ENCODE data around the gene IRGC. TPM values are rescaled to one million over a fixed set of nuclear protein-coding genes. Genes with fewer than 3 reads are reported as not detected.

IRGC gene
- total RNA-seq, 4 donors from 2014 or later, result not detected

- no peak overlapping the region for H3K4me3 ChIP-seq
- H3K4me1 ChIP-seq, result peaks cover 0 to 17% (median 3%) of the 10 kb centered on the region in 4 donors
- 41 to 47% methylated on average over 5 of the region's 5 CpGs for WGBS, 2 donors
- DNase-seq (ENCODE audit: low spot score in 2 of 2), result no peak
- no peaks in the 10 kb centered on the region for H3K9me3 ChIP-seq
- TF ChIP-seq EP300 (IDR thresholded peaks at IDR 0.05), result no peak
- TF ChIP-seq, protein P1, sequence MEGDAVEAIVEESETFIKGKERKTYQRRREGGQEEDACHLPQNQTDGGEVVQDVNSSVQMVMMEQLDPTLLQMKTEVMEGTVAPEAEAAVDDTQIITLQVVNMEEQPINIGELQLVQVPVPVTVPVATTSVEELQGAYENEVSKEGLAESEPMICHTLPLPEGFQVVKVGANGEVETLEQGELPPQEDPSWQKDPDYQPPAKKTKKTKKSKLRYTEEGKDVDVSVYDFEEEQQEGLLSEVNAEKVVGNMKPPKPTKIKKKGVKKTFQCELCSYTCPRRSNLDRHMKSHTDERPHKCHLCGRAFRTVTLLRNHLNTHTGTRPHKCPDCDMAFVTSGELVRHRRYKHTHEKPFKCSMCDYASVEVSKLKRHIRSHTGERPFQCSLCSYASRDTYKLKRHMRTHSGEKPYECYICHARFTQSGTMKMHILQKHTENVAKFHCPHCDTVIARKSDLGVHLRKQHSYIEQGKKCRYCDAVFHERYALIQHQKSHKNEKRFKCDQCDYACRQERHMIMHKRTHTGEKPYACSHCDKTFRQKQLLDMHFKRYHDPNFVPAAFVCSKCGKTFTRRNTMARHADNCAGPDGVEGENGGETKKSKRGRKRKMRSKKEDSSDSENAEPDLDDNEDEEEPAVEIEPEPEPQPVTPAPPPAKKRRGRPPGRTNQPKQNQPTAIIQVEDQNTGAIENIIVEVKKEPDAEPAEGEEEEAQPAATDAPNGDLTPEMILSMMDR (IDR thresholded peaks at IDR 0.05), result no peak
- peaks cover 0 to 90% (median 30%) of the 10 kb centered on the region in 3 donors for H3K36me3 ChIP-seq
- peak overlapping the region in 3 of 4 donors; percentile 17 to 68 (median 58) for H3K27ac ChIP-seq
- H3K27me3 ChIP-seq, result no peaks in the 10 kb centered on the region
Observed at GRCh38 chr19:43738780-43739211, 22.9 kb downstream of the IRGC start.

DNA sequence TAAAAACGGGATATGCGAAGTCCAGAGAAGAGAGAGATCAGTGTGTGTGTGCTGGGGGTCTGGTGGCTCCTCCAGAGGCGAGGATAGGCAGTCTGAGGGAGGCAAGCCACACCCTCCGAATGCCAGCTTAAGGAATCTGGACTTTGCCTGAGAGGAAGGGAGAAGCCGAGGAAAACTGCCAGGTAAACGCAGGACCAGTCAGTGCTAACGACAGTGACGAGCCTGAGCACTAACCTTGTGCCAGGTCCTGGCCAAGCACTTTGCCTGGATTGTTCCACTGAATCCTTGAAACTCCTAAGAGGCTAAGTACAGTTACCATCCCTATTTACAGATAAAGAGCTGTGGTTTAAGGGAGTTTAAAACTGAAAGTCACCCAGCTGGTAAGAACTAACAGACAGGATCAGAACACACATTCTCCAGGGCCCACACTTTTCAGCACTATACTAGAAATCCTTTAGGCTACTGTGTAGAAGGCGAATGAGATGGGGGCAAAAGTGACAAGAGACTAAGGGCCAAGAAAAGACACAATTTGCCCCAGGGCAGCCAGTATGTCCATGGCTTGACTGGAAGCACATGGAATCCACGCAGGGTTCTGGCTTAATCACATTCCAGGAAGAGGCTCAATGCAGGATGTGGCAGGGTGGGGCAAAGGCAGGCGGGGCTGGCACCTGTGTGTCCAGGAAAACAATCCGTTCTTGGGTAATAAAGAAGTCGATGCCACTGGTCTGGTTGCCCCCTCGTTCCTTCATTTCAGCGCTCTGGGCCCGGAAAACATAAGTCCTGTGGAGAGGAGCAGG, 23.8 kb downstream of the IRGC start:
- Histone ChIP-seq H3K27ac (peak overlapping the region in 2 of 4 donors; percentile 58 to 68), H3K27me3 (no peaks in the 10 kb centered on the region), H3K4me3 (no peak overlapping the region), H3K9me3 (no peaks in the 10 kb centered on the region), H3K36me3 (peaks cover 0 to 91% (median 35%) of the 10 kb centered on the region in 3 donors), H3K4me1 (peaks cover 0 to 22% (median 3%) of the 10 kb centered on the region in 4 donors)
- TF ChIP-seq EP300 (IDR thresholded peaks at IDR 0.05) (no peak), POLR2A (IDR thresholded peaks at IDR 0.05) (no peak)
- TF ChIP-seq, protein P1 (IDR thresholded peaks at IDR 0.05), result no peak
- 77 to 83% methylated on average over 16 of the region's 16 CpGs for WGBS, 2 donors
- no peak for DNase-seq (ENCODE audit: low spot score in 2 of 2)

- no peaks in the 10 kb centered on the region for H3K9me3 ChIP-seq
- 84 to 89% methylated on average over 10 of the region's 10 CpGs for WGBS, 2 donors
- TF ChIP-seq EP300 (IDR thresholded peaks at IDR 0.05), result no peak
- no peak for TF ChIP-seq POLR2A (IDR thresholded peaks at IDR 0.05)
- TF ChIP-seq, protein P1 (IDR thresholded peaks at IDR 0.05), result no peak
- no peak for DNase-seq (ENCODE audit: low spot score in 2 of 2)
- H3K27ac ChIP-seq, result no peak overlapping the region
- no peaks in the 10 kb centered on the region for H3K27me3 ChIP-seq
- peaks cover 0 to 31% (median 3%) of the 10 kb centered on the region in 4 donors for H3K4me1 ChIP-seq
- peaks cover 0 to 97% (median 39%) of the 10 kb centered on the region in 3 donors for H3K36me3 ChIP-seq
- no peak overlapping the region for H3K4me3 ChIP-seq
Observed at GRCh38 chr19:43741075-43741825, 25.4 kb downstream of the IRGC start.

DNA sequence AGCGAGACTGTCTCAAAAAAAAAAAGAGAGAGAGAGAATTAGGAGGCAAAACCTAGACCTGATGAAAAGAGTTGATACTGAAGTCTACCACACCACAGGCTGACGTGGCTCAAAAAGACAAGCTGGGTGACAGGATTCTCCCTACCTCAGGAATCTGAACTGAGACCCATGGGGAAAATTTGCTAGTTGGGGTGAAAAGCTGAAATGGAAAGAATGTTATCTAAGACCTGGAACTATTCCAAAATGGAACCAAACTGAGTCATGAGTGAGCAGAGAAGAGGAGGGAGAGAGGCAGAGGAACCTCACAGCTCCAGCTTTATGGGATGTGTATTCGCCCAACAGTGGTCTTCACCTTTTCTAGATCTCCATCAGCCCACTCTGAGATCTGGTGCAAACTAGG, 27.2 kb downstream of the IRGC start:
- TF ChIP-seq, protein P1 (IDR thresholded peaks at IDR 0.05), result no peak
- TF ChIP-seq POLR2A (IDR thresholded peaks at IDR 0.05), result no peak
- TF ChIP-seq EP300 (IDR thresholded peaks at IDR 0.05), result no peak
- Histone ChIP-seq H3K27ac (peak overlapping the region in 2 of 4 donors; percentile 12 to 43), H3K4me1 (peaks cover 0 to 31% (median 3%) of the 10 kb centered on the region in 4 donors), H3K9me3 (no peaks in the 10 kb centered on the region), H3K27me3 (no peaks in the 10 kb centered on the region), H3K4me3 (no peak overlapping the region), H3K36me3 (peaks cover 2 to 97% (median 38%) of the 10 kb centered on the region in 3 donors)
- WGBS, 2 donors, result 70 to 76% methylated on average over 3 of the region's 3 CpGs
- DNase-seq (ENCODE audit: low spot score in 2 of 2), result no peak
